OCI-LY1 (cell line): ENCODE measurements around the gene SIK3.

ENCODE experiments used
- H2AFZ ChIP-seq: fragments of 200-600 bp; sonication (generic), shearing (Covaris generic); 2 replicates; pipeline ENCODE4 v1.6.0; 2014; ENCODE audit warnings: antibody characterized with exemption, mild to moderate bottlenecking, low read length
- H3F3A ChIP-seq: fragments of 200-600 bp; sonication (generic), shearing (Covaris generic); 2 replicates; pipeline ENCODE4 v1.6.0; 2014; ENCODE audit warnings: mild to moderate bottlenecking, antibody characterized with exemption, low read length, moderate library complexity; ENCODE audit not compliant: insufficient read depth
- H3K27ac ChIP-seq: fragments of 200-600 bp; sonication (generic); 2 replicates; pipeline ENCODE4 v1.5.1; 2014; ENCODE audit warnings: low read length, mixed run types, mild to moderate bottlenecking, low read depth; ENCODE audit not compliant: poor library complexity, severe bottlenecking
- H3K27me3 ChIP-seq: fragments of 200-600 bp; sonication (generic); 2 replicates; pipeline ENCODE4 v1.6.0; 2014; ENCODE audit warnings: antibody characterized with exemption, mild to moderate bottlenecking, low read length, moderate library complexity; ENCODE audit not compliant: insufficient read depth
- H3K36me3 ChIP-seq: fragments of 200-600 bp; sonication (generic); 2 replicates; pipeline ENCODE4 v1.6.1; 2014; ENCODE audit warnings: mild to moderate bottlenecking, antibody characterized with exemption, low read length, moderate library complexity, mixed read lengths; ENCODE audit not compliant: insufficient read depth
- H3K4me1 ChIP-seq: fragments of 200-600 bp; sonication (generic); 2 replicates; pipeline ENCODE4 v1.5.1; 2014; ENCODE audit warnings: mild to moderate bottlenecking, low read length, moderate library complexity; ENCODE audit not compliant: insufficient read depth, severe bottlenecking
- H3K4me2 ChIP-seq: fragments of 200-600 bp; sonication (generic), shearing (Covaris generic); 2 replicates; pipeline ENCODE4 v1.6.1; 2014; ENCODE audit warnings: low read length
- H3K4me3 ChIP-seq: fragments of 200-600 bp; sonication (generic); 2 replicates; pipeline ENCODE4 v1.5.1; 2014; ENCODE audit warnings: low read length, low read depth, mild to moderate bottlenecking, mixed read lengths; ENCODE audit not compliant: poor library complexity, severe bottlenecking
- H3K79me2 ChIP-seq: fragments of 200-600 bp; shearing (Covaris generic); 2 replicates; pipeline ENCODE4 v1.6.1; 2016; ENCODE audit warnings: mixed run types, low read length, mixed read lengths; ENCODE audit not compliant: insufficient read depth
- H3K9ac ChIP-seq: fragments of 200-600 bp; sonication (generic), shearing (Covaris generic); 2 replicates; pipeline ENCODE4 v1.6.1; 2014; ENCODE audit warnings: mild to moderate bottlenecking, low read length, mixed read lengths
- H3K9me2 ChIP-seq: fragments of 200-600 bp; sonication (generic), shearing (Covaris generic); 2 replicates; pipeline ENCODE4 v1.6.1; 2014; ENCODE audit warnings: low read depth, mild to moderate bottlenecking, low read length, mixed read lengths
- H3K9me3 ChIP-seq: fragments of 200-600 bp; shearing (Covaris generic); 2 replicates; pipeline ENCODE4 v1.6.1; 2014; ENCODE audit warnings: low read length, mixed read lengths
- H4K20me1 ChIP-seq: fragments of 200-600 bp; sonication (generic), shearing (Covaris generic); 2 replicates; pipeline ENCODE4 v1.6.0; 2016; ENCODE audit warnings: mild to moderate bottlenecking, low read length; ENCODE audit not compliant: insufficient read depth
- EZH2 ChIP-seq: fragments of 200-600 bp; sonication (generic), shearing (Covaris generic); IDR thresholded peaks from 2 replicates; pipeline ENCODE4 v1.8.0; 2017; ENCODE audit warnings: borderline replicate concordance, mixed run types, mild to moderate bottlenecking, antibody characterized with exemption, low read length, moderate library complexity, mixed read lengths
- TF ChIP-seq, protein P1 (sequence below): fragments of 200-600 bp; sonication (generic), shearing (Covaris generic); IDR thresholded peaks from 2 replicates; pipeline ENCODE4 v1.5.1; 2017; ENCODE audit warnings: mild to moderate bottlenecking, antibody characterized with exemption, low read length, moderate library complexity, mixed read lengths

Gene SIK3

DNA sequence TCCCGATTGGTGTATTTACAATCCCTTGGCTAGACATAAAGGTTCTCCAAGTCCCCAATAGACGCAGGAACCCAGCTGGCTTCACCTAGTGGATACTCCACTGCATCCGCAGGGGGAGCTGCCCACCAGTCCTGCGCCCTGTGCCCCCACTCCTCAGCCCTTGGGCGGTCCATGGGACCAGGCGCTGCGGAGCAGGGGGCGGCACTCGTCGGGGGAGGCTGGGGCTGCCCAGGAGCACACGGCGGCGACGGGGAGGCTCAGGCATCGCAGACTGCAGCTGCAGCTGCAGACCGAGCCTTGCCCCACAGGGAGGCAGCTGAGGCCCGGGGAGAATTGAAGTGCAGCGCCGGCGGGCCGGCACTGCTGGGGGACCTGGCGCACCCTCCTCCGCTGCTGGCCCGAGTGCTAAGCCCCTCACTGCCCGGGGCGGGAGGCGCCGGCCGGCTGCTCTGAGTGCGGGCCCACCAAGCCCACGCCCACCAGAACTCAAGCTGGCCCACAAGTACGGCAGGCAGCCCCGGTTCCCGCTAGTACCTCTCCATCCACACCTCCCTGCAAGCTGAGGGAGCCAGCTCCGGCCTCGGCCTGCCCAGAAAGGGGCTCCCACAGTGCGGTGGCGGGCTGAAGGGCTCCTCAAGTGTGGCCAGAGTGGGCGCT is 12.2 kb upstream of the SIK3 start:
- H3K9ac ChIP-seq = no peak overlapping the region
- no peaks in the 10 kb centered on the region for H3K9me2 ChIP-seq
- no peaks in the 10 kb centered on the region for H3K79me2 ChIP-seq

DNA sequence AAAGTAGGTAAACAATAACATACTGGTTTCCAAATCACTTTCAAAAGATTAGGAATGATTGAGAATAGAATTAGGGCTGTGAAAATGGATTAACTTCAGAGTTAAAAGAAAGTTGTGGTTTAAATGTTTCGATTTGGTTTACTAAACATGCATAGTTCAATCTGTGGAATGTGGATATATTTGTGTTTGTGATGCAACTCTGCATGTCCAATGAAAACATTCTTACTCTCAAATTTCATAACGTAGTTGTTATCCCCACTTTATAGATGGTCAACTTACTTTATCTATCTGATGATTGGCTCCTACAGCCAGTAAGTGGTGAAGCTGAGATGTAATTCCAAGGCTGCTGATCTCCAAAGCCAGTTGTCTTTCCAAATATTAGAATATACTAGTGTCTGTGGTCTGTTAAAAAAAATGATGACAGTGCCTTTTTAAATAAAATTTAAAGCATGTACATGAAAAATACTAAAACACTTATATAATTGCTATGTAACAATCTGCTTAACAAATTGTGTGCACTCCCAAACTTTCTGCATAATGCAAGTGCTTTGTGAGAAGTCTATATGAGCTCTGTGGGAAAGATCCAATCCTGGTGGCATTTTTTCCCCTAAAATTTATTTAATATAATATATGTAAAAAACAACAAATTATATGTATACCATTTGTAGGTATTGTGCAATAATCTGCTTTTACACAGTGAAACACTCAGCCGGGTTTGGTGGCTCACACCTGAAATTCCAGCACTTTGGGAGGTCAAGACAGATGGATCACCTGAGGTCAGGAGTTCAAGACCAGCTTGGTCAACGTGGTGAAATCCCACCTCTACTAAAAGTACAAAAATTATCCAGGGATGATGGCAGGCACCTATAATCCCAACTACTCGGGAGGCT is 9.7 kb upstream of the SIK3 start:
- Histone ChIP-seq H2AFZ (no peak overlapping the region), H3K4me2 (no peak overlapping the region), H3K36me3 (no peaks in the 10 kb centered on the region; the same call in 1 of the 2 replicates), H4K20me1 (no peaks in the 10 kb centered on the region), H3K4me3 (no peak overlapping the region), H3F3A (no peaks in the 10 kb centered on the region), H3K9ac (no peak overlapping the region), H3K79me2 (no peaks in the 10 kb centered on the region), H3K4me1 (no peaks in the 10 kb centered on the region), H3K27me3 (no peaks in the 10 kb centered on the region), H3K9me3 (no peaks in the 10 kb centered on the region), H3K9me2 (no peaks in the 10 kb centered on the region), H3K27ac (no peak overlapping the region)
- TF ChIP-seq EZH2 = no peak
- TF ChIP-seq, protein P1, sequence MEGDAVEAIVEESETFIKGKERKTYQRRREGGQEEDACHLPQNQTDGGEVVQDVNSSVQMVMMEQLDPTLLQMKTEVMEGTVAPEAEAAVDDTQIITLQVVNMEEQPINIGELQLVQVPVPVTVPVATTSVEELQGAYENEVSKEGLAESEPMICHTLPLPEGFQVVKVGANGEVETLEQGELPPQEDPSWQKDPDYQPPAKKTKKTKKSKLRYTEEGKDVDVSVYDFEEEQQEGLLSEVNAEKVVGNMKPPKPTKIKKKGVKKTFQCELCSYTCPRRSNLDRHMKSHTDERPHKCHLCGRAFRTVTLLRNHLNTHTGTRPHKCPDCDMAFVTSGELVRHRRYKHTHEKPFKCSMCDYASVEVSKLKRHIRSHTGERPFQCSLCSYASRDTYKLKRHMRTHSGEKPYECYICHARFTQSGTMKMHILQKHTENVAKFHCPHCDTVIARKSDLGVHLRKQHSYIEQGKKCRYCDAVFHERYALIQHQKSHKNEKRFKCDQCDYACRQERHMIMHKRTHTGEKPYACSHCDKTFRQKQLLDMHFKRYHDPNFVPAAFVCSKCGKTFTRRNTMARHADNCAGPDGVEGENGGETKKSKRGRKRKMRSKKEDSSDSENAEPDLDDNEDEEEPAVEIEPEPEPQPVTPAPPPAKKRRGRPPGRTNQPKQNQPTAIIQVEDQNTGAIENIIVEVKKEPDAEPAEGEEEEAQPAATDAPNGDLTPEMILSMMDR = no peak

More for the DNA sequence above, 12.2 kb upstream of the SIK3 start:
- Histone ChIP-seq H3K27ac (no peak overlapping the region), H3K9me3 (no peaks in the 10 kb centered on the region), H3F3A (no peaks in the 10 kb centered on the region), H2AFZ (no peak overlapping the region), H4K20me1 (no peaks in the 10 kb centered on the region), H3K4me2 (no peak overlapping the region), H3K4me1 (no peaks in the 10 kb centered on the region), H3K4me3 (no peak overlapping the region), H3K27me3 (no peaks in the 10 kb centered on the region), H3K36me3 (no peaks in the 10 kb centered on the region; the same call in 1 of the 2 replicates)
- TF ChIP-seq EZH2 = no peak
- TF ChIP-seq, protein P1 = no peak

DNA sequence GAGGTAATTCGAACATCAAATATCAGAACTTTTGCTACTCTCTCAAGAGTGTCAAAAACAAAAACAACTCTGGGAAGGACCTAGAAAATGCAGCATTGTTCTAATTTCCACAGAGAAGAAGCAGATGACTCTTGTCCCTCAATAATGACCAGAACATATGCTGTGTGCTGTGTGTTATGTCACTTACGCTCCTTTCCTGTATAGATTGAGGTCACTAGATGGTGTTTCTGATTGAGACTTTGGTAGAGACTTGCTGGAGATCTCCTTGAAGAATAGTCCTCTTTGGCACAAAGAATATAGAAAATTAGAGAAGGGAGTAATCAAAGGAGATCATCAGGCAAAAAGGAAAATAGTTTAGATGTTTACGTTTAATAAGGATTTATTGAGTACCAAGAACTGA is 2.3 kb upstream of the SIK3 start:
- no peaks in the 10 kb centered on the region for H3K27me3 ChIP-seq
- H4K20me1 ChIP-seq = no peaks in the 10 kb centered on the region
- H2AFZ ChIP-seq = no peak overlapping the region
- no peaks in the 10 kb centered on the region for H3K9me2 ChIP-seq
- H3K4me1 ChIP-seq = peaks cover 21% of the 10 kb centered on the region
- no peaks in the 10 kb centered on the region for H3K36me3 ChIP-seq
- no peak overlapping the region for H3K9ac ChIP-seq
- no peak overlapping the region for H3K4me3 ChIP-seq
- no peak overlapping the region for H3K27ac ChIP-seq
- no peaks in the 10 kb centered on the region for H3K9me3 ChIP-seq
- H3F3A ChIP-seq = no peaks in the 10 kb centered on the region
- peaks cover 23% of the 10 kb centered on the region for H3K79me2 ChIP-seq
- no peak overlapping the region for H3K4me2 ChIP-seq
- TF ChIP-seq, protein P1 = no peak
- no peak for TF ChIP-seq EZH2
